GM23248 (cell line): ENCODE data around the gene PTGES2. TPM values are rescaled to one million over a fixed set of nuclear protein-coding genes. Genes with fewer than 3 reads are reported as not detected.

Source experiments
- DNase-seq: peaks from one replicate; pipeline ENCODE4 v3.0.0-alpha.2; 2015
- H2AFZ ChIP-seq: fragments of 200-600 bp; sonication (generic); 2 replicates; pipeline ENCODE4 v1.6.1; 2016; ENCODE audit warnings: antibody characterized with exemption
- H3F3A ChIP-seq: fragments of 200-600 bp; sonication (generic); 2 replicates; pipeline ENCODE4 v1.6.1; 2016; ENCODE audit warnings: mild to moderate bottlenecking, antibody characterized with exemption, mixed run types; ENCODE audit not compliant: insufficient read depth
- H3K27ac ChIP-seq: fragments of 200-600 bp; sonication (generic); 2 replicates; pipeline ENCODE4 v1.5.1; 2016; ENCODE audit warnings: mild to moderate bottlenecking
- H3K27me3 ChIP-seq: fragments of 200-600 bp; sonication (generic); replicated peaks from 2 replicates; pipeline ENCODE4 v1.6.1; 2016; ENCODE audit warnings: mild to moderate bottlenecking; ENCODE audit not compliant: insufficient read depth
- H3K36me3 ChIP-seq: fragments of 200-600 bp; sonication (generic); 2 replicates; pipeline ENCODE4 v1.6.1; 2016; ENCODE audit warnings: low read depth, mild to moderate bottlenecking
- H3K4me1 ChIP-seq: fragments of 200-600 bp; sonication (generic); 2 replicates; pipeline ENCODE4 v1.6.1; 2016; ENCODE audit warnings: mild to moderate bottlenecking; ENCODE audit not compliant: insufficient read depth
- H3K4me2 ChIP-seq: fragments of 200-600 bp; sonication (generic); one replicate; pipeline ENCODE4 v1.6.1; 2016; ENCODE audit warnings: mild to moderate bottlenecking; ENCODE audit not compliant: unreplicated experiment
- H3K4me3 ChIP-seq: fragments of 200-600 bp; sonication (generic); 2 replicates; pipeline ENCODE4 v1.5.1; 2016; ENCODE audit warnings: mild to moderate bottlenecking
- H3K79me2 ChIP-seq: fragments of 200-600 bp; sonication (generic); 2 replicates; pipeline ENCODE4 v1.6.1; 2016; ENCODE audit warnings: mild to moderate bottlenecking; ENCODE audit not compliant: insufficient read depth
- H3K9ac ChIP-seq: fragments of 200-600 bp; sonication (generic); 2 replicates; pipeline ENCODE4 v1.6.1; 2016; ENCODE audit warnings: mild to moderate bottlenecking
- H3K9me2 ChIP-seq: fragments of 200-600 bp; sonication (generic); 2 replicates; pipeline ENCODE4 v1.6.1; 2016; ENCODE audit warnings: mixed run types, mild to moderate bottlenecking, moderate library complexity; ENCODE audit not compliant: insufficient read depth
- H3K9me3 ChIP-seq: fragments of 200-600 bp; sonication (generic); one replicate; pipeline ENCODE4 v1.6.1; 2017; ENCODE audit warnings: low read depth
- H4K20me1 ChIP-seq: fragments of 200-600 bp; sonication (generic); 2 replicates; pipeline ENCODE4 v1.6.0; 2016; ENCODE audit not compliant: insufficient read depth
- EZH2 ChIP-seq: fragments of 200-600 bp; sonication (generic); IDR thresholded peaks from 2 replicates; pipeline ENCODE4 v1.6.1; 2018; ENCODE audit warnings: antibody characterized with exemption, mild to moderate bottlenecking; ENCODE audit not compliant: insufficient read depth, poor library complexity, severe bottlenecking
- EZH2phosphoT487 ChIP-seq: fragments of 200-600 bp; sonication (generic); IDR thresholded peaks from 2 replicates; pipeline ENCODE4 v1.6.1; 2018; ENCODE audit warnings: antibody characterized with exemption, moderate library complexity, mild to moderate bottlenecking, low read depth; ENCODE audit not compliant: insufficient read depth
- WGBS, 2 experiments: methylation state at CpG; one replicate each; pipeline ENCODE4 v1.1.6; 2015 to 2017; ENCODE audit warnings: low lambda C conversion rate in 2 of 2, low coverage in 1 of 2; ENCODE audit errors: missing lambda C conversion rate in 2 of 2; 5-methylcytosine and 5-hydroxymethylcytosine counted together
- in situ Hi-C: fragments of 300-500 bp; cut with MboI; formaldehyde crosslinking; loops from 2 replicates; pipeline ENCODE4 v1.15.0; 2020
- polyA plus RNA-seq: library from polyadenylated mRNA; unstranded; fragments of >200 nt; fragmentation: Nextera tagmentation; extraction: Ambion mirVana; gene quantifications from 2 replicates; pipeline ENCODE4 v1.2.1, GENCODE V29; 2016
- total RNA-seq: library from RNA; depleted of rRNA; stranded (reverse); fragments of >200 nt; shearing (Covaris generic); gene quantifications from 2 replicates; pipeline ENCODE4 v1.2.3, GENCODE V29; 2014

Gene PTGES2
- total and polyA plus RNA-seq, 2 experiments from 2014 or later: 63.3 to 68.6 TPM

DNA sequence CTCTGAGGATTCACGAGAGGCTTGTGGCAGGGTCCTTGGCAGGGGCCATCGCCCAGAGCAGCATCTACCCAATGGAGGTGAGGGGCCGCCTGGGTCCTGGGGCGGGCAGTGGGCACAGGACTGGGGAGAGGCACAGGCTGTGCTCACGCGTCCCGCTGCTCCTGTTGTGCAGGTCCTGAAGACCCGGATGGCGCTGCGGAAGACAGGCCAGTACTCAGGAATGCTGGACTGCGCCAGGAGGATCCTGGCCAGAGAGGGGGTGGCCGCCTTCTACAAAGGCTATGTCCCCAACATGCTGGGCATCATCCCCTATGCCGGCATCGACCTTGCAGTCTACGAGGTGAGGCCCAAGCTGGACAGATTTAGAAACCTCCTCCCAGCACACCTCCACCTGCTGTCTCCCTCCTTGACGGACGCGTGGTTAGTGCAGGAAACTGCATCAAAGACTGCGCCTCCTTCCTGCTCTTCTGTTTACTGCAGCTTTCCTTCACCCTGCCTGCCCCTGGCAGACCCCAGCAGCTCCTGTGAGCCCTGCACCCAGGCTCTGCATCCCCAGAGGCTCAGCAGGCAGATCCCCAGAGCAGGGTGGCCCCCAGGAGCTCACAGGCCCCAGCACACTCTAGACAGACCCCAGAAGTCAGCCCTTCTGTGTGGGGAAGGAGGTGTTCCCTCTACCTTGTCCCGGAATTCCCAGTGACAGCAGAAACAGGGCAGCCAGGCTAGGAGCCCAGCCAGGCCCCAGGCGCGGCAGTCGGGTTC lies 21.2 kb downstream of the PTGES2 start:
- Histone ChIP-seq H3K79me2 (peaks cover 18% of the 10 kb centered on the region), H3K4me3 (no peak overlapping the region), H3F3A (peaks cover 9% of the 10 kb centered on the region; the same call in 1 of the 2 replicates), H3K4me1 (no peaks in the 10 kb centered on the region), H4K20me1 (no peaks in the 10 kb centered on the region), H3K27ac (no peak overlapping the region), H3K36me3 (peaks cover 14% of the 10 kb centered on the region; the same call in 1 of the 2 replicates), H2AFZ (no peak overlapping the region), H3K4me2 (no peak overlapping the region), H3K9me3 (no peaks in the 10 kb centered on the region), H3K27me3 (no peaks in the 10 kb centered on the region), H3K9me2 (no peaks in the 10 kb centered on the region), H3K9ac (no peak overlapping the region)
- WGBS, 2 experiments: 85 to 88% methylated on average over 22 to 23 of the region's 23 CpGs
- no peak for DNase-seq
- TF ChIP-seq EZH2 (no peak), EZH2phosphoT487 (no peak)
- in situ Hi-C loops: loop anchor here (10.0 kb wide), 1 partner anchor 162 kb away; no protein-coding TSS in a partner anchor

- Histone ChIP-seq H3K27ac (no peak overlapping the region), H3K79me2 (peaks cover 25% of the 10 kb centered on the region), H3K27me3 (no peaks in the 10 kb centered on the region), H3K9ac (no peak overlapping the region), H3K9me2 (no peaks in the 10 kb centered on the region), H4K20me1 (no peaks in the 10 kb centered on the region), H3K4me1 (no peaks in the 10 kb centered on the region), H3F3A (peaks cover 7% of the 10 kb centered on the region; the same call in 1 of the 2 replicates), H2AFZ (no peak overlapping the region), H3K4me3 (no peak overlapping the region), H3K9me3 (no peaks in the 10 kb centered on the region), H3K36me3 (peaks cover 17% of the 10 kb centered on the region; the same call in 1 of the 2 replicates), H3K4me2 (no peak overlapping the region)
- no peak for TF ChIP-seq EZH2
- TF ChIP-seq EZH2phosphoT487: no peak
- in situ Hi-C loops: loop anchor here (10.0 kb wide), 1 partner anchor 161 kb away; no protein-coding TSS in a partner anchor
- WGBS, 2 experiments: 89 to 90% methylated on average over 21 of the region's 21 CpGs
- DNase-seq: no peak
These were observed 21.9 kb downstream of the PTGES2 start for GRCh38 chr9:128105538-128106175.

- H3K27ac ChIP-seq: no peak overlapping the region
- DNase-seq: no peak
- H3K4me1 ChIP-seq: peaks cover 12% of the 10 kb centered on the region
- no peak overlapping the region for H3K9ac ChIP-seq
- H3K27me3 ChIP-seq: no peaks in the 10 kb centered on the region
- no peaks in the 10 kb centered on the region for H3K9me3 ChIP-seq
- H3F3A ChIP-seq: peaks cover 16% of the 10 kb centered on the region
- H2AFZ ChIP-seq: no peak overlapping the region
- peaks cover 17% of the 10 kb centered on the region; the same call in 1 of the 2 replicates for H3K36me3 ChIP-seq
- no peaks in the 10 kb centered on the region for H3K9me2 ChIP-seq
- no peak overlapping the region for H3K4me2 ChIP-seq
- in situ Hi-C loops: loop anchor here (10.0 kb wide), 1 partner anchor 159 kb away; no protein-coding TSS in a partner anchor
- H3K4me3 ChIP-seq: no peak overlapping the region
- 61 to 67% methylated on average over 6 of the region's 6 CpGs for WGBS, 2 experiments
- TF ChIP-seq EZH2phosphoT487: no peak
- TF ChIP-seq EZH2: no peak
- no peaks in the 10 kb centered on the region for H4K20me1 ChIP-seq
- peaks cover 40% of the 10 kb centered on the region for H3K79me2 ChIP-seq
These were observed 23.3 kb downstream of the PTGES2 start for GRCh38 chr9:128104171-128104618.

- no peak overlapping the region for H3K4me2 ChIP-seq
- 87 to 88% methylated on average over 8 of the region's 8 CpGs for WGBS, 2 experiments
- H3K4me3 ChIP-seq: no peak overlapping the region
- no peak for DNase-seq
- no peak overlapping the region for H2AFZ ChIP-seq
- in situ Hi-C loops: loop anchor here (10.0 kb wide), 1 partner anchor 159 kb away; no protein-coding TSS in a partner anchor
- no peaks in the 10 kb centered on the region for H4K20me1 ChIP-seq
- H3K9me2 ChIP-seq: no peaks in the 10 kb centered on the region
- peaks cover 14% of the 10 kb centered on the region for H3K4me1 ChIP-seq
- H3K79me2 ChIP-seq: peaks cover 40% of the 10 kb centered on the region
- H3K9ac ChIP-seq: no peak overlapping the region
- no peaks in the 10 kb centered on the region for H3K27me3 ChIP-seq
- H3K27ac ChIP-seq: no peak overlapping the region
- H3K36me3 ChIP-seq: peaks cover 17% of the 10 kb centered on the region; the same call in 1 of the 2 replicates
- TF ChIP-seq EZH2phosphoT487: no peak
- no peak for TF ChIP-seq EZH2
- H3K9me3 ChIP-seq: no peaks in the 10 kb centered on the region
- H3F3A ChIP-seq: peaks cover 12% of the 10 kb centered on the region
These were observed 24.0 kb downstream of the PTGES2 start for GRCh38 chr9:128103589-128103962.
